Activated naive CD8-positive, alpha-beta T cell treated with anti-CD3 and anti-CD28 coated beads, Interleukin-2, amount 10 ng/mL, durations not matched to agents 7 days and 5 days (primary cell): ENCODE data around the gene KRTAP10-12. TPM values are rescaled to one million over a fixed set of nuclear protein-coding genes. Genes with fewer than 3 reads are reported as not detected.

ENCODE experiments used
- ATAC-seq: fragments of 150-1000 bp; cut with Tn5 transposase; one replicate; pipeline ENCODE4 v1.10.0; 2021; ENCODE audit warnings: low read depth, moderate library complexity
- POLR2A ChIA-PET: fragments of 350-600 bp; sonication (Branson Sonifier 250); formaldehyde crosslinking; loops from one replicate; lab custom pipeline; 2021; ENCODE audit warnings: antibody characterized with exemption; lab: Charles Lee
- DNase-seq: peaks from one replicate; pipeline ENCODE4 v3.0.0; 2021
- H3K27ac Mint-ChIP-seq: one replicate; pipeline ENCODE4 v1.8.0; 2022; ENCODE audit warnings: mild to moderate bottlenecking, mixed read lengths
- H3K27me3 Mint-ChIP-seq: one replicate; pipeline ENCODE4 v1.8.0; 2022; ENCODE audit warnings: mild to moderate bottlenecking, moderate library complexity, mixed read lengths
- H3K36me3 Mint-ChIP-seq: one replicate; pipeline ENCODE4 v1.8.0; 2021; ENCODE audit warnings: mild to moderate bottlenecking, mixed read lengths
- H3K4me1 Mint-ChIP-seq: one replicate; pipeline ENCODE4 v1.8.0; 2021; ENCODE audit warnings: mixed read lengths
- H3K4me3 Mint-ChIP-seq: one replicate; pipeline ENCODE4 v1.8.0; 2022; ENCODE audit warnings: mild to moderate bottlenecking, moderate library complexity, mixed read lengths
- H3K9me3 Mint-ChIP-seq: one replicate; pipeline ENCODE4 v1.8.0; 2021; ENCODE audit warnings: mixed read lengths
- total RNA-seq, 2 experiments: library from RNA; stranded (reverse); gene quantifications; one replicate each; pipeline ENCODE4 v1.2.3, GENCODE V29; 2021

The KRTAP10-12 gene
- total RNA-seq, 2 experiments from 2014 or later: not detected

- Mint-ChIP-seq H3K27ac (no peak overlapping the region), H3K36me3 (no peaks in the 10 kb centered on the region), H3K9me3 (no peaks in the 10 kb centered on the region), H3K4me1 (no peaks in the 10 kb centered on the region), H3K4me3 (no peak overlapping the region), H3K27me3 (peaks cover 49% of the 10 kb centered on the region)
- ATAC-seq (no peak), DNase-seq (no peak)
- POLR2A ChIA-PET: no interaction called here
Measured at GRCh38 chr21:44697811-44698734, 1.1 kb downstream of the KRTAP10-12 start.

- no peak overlapping the region for H3K4me3 Mint-ChIP-seq
- ATAC-seq (no peak), DNase-seq (no peak)
- POLR2A ChIA-PET: no interaction called here
- no peaks in the 10 kb centered on the region for H3K36me3 Mint-ChIP-seq
- no peaks in the 10 kb centered on the region for H3K9me3 Mint-ChIP-seq
- H3K27me3 Mint-ChIP-seq: peaks cover 56% of the 10 kb centered on the region
- H3K27ac Mint-ChIP-seq: no peak overlapping the region
- H3K4me1 Mint-ChIP-seq: no peaks in the 10 kb centered on the region
Measured at GRCh38 chr21:44699502-44700001, 2.6 kb downstream of the KRTAP10-12 start.

GRCh38 chr21:44700101-44701022 is 3.4 kb downstream of the KRTAP10-12 start:
- DNase-seq (no peak), ATAC-seq (no peak)
- Mint-ChIP-seq H3K36me3 (no peaks in the 10 kb centered on the region), H3K27me3 (peaks cover 64% of the 10 kb centered on the region), H3K27ac (no peak overlapping the region), H3K4me1 (no peaks in the 10 kb centered on the region), H3K9me3 (peaks cover 4% of the 10 kb centered on the region), H3K4me3 (no peak overlapping the region)
- POLR2A ChIA-PET: no interaction called here

- Mint-ChIP-seq H3K4me3 (no peak overlapping the region), H3K9me3 (peaks cover 4% of the 10 kb centered on the region), H3K27ac (no peak overlapping the region), H3K36me3 (peaks cover 3% of the 10 kb centered on the region), H3K27me3 (peaks cover 68% of the 10 kb centered on the region), H3K4me1 (no peaks in the 10 kb centered on the region)
- POLR2A ChIA-PET: no interaction called here
- DNase-seq: no peak
- ATAC-seq: no peak
Measured at GRCh38 chr21:44701023-44701400, 4.0 kb downstream of the KRTAP10-12 start.

GRCh38 chr21:44701541-44701940 is 4.6 kb downstream of the KRTAP10-12 start:
- no peaks in the 10 kb centered on the region for H3K4me1 Mint-ChIP-seq
- ATAC-seq (no peak), DNase-seq (no peak)
- peaks cover 5% of the 10 kb centered on the region for H3K36me3 Mint-ChIP-seq
- POLR2A ChIA-PET: no interaction called here
- no peak overlapping the region for H3K4me3 Mint-ChIP-seq
- peaks cover 4% of the 10 kb centered on the region for H3K9me3 Mint-ChIP-seq
- no peak overlapping the region for H3K27ac Mint-ChIP-seq
- H3K27me3 Mint-ChIP-seq: peaks cover 71% of the 10 kb centered on the region

GRCh38 chr21:44702111-44702972 is 5.4 kb downstream of the KRTAP10-12 start:
- Mint-ChIP-seq H3K36me3 (peaks cover 5% of the 10 kb centered on the region), H3K4me3 (no peak overlapping the region), H3K27me3 (peaks cover 70% of the 10 kb centered on the region), H3K4me1 (no peaks in the 10 kb centered on the region), H3K9me3 (peaks cover 4% of the 10 kb centered on the region), H3K27ac (no peak overlapping the region)
- POLR2A ChIA-PET: no interaction called here
- ATAC-seq: no peak
- no peak for DNase-seq

- no peak overlapping the region for H3K4me3 Mint-ChIP-seq
Measured at GRCh38 chr21:44702973-44703730, 6.2 kb downstream of the KRTAP10-12 start.

GRCh38 chr21:44703731-44704635 is 7.0 kb downstream of the KRTAP10-12 start:
- Mint-ChIP-seq H3K36me3 (peaks cover 5% of the 10 kb centered on the region), H3K27ac (no peak overlapping the region), H3K9me3 (peaks cover 4% of the 10 kb centered on the region), H3K27me3 (peaks cover 70% of the 10 kb centered on the region), H3K4me3 (no peak overlapping the region), H3K4me1 (no peaks in the 10 kb centered on the region)
- ATAC-seq (no peak), DNase-seq (no peak)
- POLR2A ChIA-PET: no interaction called here

More at GRCh38 chr21:44702973-44703730, 6.2 kb downstream of the KRTAP10-12 start:
- H3K4me1 Mint-ChIP-seq: no peaks in the 10 kb centered on the region
- POLR2A ChIA-PET: no interaction called here
- H3K27ac Mint-ChIP-seq: no peak overlapping the region
- no peak for ATAC-seq
- no peak for DNase-seq
- peaks cover 70% of the 10 kb centered on the region for H3K27me3 Mint-ChIP-seq
- peaks cover 4% of the 10 kb centered on the region for H3K9me3 Mint-ChIP-seq
- H3K36me3 Mint-ChIP-seq: peaks cover 5% of the 10 kb centered on the region

GRCh38 chr21:44704636-44705001 is 7.6 kb downstream of the KRTAP10-12 start:
- POLR2A ChIA-PET: no interaction called here
- Mint-ChIP-seq H3K4me1 (no peaks in the 10 kb centered on the region), H3K27ac (no peak overlapping the region), H3K36me3 (peaks cover 5% of the 10 kb centered on the region), H3K27me3 (peaks cover 74% of the 10 kb centered on the region), H3K4me3 (no peak overlapping the region), H3K9me3 (peaks cover 4% of the 10 kb centered on the region)
- no peak for ATAC-seq
- no peak for DNase-seq

GRCh38 chr21:44706026-44706705 is 9.2 kb downstream of the KRTAP10-12 start:
- DNase-seq: no peak
- ATAC-seq: no peak
- Mint-ChIP-seq H3K27me3 (peaks cover 80% of the 10 kb centered on the region), H3K4me3 (no peak overlapping the region), H3K36me3 (peaks cover 5% of the 10 kb centered on the region), H3K4me1 (peaks cover 3% of the 10 kb centered on the region), H3K27ac (peak overlapping the region; percentile 45), H3K9me3 (peaks cover 4% of the 10 kb centered on the region)
- POLR2A ChIA-PET: no interaction called here
